Inflammatory macrophage treated with lipopolysaccharide for 1 hour (primary cell): ENCODE data around the gene ZMYM1.
A peak's percentile ranks its signal among the peaks of the same experiment; 100 is the strongest.
"Not testable (repeated sequence)": the region's sequence is repeated elsewhere in the genome, so short reads cannot be mapped to it uniquely, and the experiment has no call there.

Experiments
- DNase-seq, 2 donors: peaks; one replicate each; pipeline ENCODE4 v3.0.0-alpha.2; 2020 to 2022

The ZMYM1 gene

GRCh38 chr1:35079003-35079930 lies at the start of gene ZMYM1:
ZMYM1 (plus strand) TSS chr1:35079385; CDS start chr1:35093988, 14,603 bp downstream.
- DNase-seq = peak; percentile 84

DNA sequence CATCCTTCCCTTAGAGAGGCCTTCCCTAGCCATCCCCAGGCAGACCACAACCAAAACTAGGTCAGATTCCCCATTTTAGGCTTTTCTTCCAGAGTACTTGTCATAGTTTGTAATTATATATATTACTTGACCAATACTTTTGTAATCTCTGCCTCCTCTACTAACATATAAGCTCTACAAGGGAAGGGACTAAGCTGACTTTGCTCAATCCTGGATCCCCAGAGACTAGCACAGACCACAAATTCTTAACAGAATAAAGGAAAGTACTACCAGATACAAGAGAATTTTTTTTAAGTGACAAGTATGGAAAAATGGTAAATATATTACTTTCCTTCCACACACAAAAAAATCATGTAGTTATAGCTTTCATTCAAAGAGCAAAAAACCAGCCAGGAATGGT lies 49.4 kb upstream of the ZMYM1 start:
- no peak for DNase-seq

DNA sequence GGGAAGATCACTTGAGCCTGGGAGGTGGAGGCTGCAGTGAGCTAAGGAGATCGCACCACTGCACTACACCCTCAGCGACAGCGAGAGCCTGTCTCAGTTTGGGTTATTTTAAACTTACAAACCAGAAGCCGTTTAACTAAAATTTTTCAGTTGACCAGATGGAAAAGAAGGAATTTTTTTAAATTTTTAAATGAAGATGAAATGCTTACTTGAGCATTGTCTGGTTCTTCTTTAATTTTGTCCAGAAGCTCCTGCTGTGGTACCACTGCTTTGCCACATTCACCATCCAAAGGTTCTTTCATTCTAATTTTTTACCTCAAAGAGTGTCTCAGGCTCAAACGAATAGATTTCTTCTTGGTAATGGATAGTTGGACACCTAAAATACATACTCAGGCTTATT lies 48.8 kb upstream of the ZMYM1 start:
- no peak for DNase-seq

DNA sequence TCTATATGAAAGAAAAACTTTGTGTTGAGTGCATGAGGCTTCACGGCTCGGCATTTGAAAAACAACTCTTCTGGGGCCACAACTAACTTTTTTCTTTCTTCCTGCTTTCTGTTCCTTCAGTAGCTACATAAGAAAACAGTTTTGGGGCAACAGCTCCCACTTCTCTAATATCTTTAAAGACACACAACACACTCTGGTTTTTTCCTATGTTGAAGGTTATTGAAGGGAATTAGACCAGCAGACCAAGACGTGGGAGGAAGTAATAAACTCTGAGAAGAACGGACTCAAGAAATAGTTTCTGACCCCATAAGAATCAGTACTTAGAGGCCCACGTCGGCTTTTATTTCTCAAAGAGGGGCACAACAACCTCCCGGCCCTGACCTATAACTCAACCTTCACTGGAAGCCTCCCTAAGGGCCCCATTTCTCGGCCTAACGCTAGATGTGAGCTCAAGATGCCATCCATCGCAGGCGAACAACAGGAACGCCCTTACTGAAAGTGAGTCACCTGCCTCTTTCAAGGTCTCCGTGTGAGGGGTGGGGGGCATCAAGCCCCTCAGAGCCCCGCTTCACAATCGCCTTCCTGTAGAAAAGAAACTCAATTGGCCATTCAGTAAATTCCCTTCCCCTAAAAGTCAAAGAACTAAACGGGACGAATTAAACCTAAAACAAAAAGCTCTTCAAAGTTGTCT lies 48.3 kb upstream of the ZMYM1 start:
- DNase-seq = peak; percentile 55 to 59

DNA sequence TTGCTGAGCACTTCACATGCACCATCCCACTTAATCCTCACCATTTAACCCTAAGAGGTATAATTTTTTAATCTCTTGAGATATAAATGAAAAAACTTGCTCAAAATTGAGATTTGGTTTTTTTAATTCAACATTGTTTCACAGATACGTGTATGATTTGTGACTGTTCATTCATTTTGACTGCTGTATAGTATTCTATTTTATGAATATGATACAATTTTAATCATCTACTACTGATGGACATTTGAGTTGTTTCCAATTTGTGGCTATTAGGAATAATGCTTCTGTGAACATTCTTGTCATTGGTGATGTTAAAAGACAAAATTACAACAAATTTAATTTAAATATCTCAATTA lies 46.8 kb upstream of the ZMYM1 start:
- DNase-seq = no peak

GRCh38 chr1:35033346-35033745 lies 45.8 kb upstream of the ZMYM1 start:
- DNase-seq = no peak

DNA sequence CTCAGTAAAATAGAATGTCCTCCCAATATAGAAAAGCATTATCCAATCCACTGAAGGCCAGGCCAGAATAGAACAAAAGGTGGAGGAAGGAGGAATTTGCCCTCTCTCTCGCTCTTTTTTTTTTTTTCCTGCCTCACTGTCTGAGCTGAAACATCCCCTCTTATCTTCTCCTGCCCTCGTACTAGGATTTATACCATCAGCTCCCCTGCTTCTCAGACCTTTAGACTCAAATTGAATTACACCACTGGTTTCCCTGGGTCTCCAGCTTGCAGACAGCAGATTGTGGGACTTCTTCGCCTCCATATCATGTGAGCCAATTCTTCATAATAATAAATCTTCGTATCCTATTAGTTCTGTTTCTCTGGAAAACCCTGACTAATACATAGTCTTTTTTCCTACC lies 42.6 kb upstream of the ZMYM1 start:
- no peak for DNase-seq

GRCh38 chr1:35037206-35037605 lies 42.0 kb upstream of the ZMYM1 start:
- no peak for DNase-seq

DNA sequence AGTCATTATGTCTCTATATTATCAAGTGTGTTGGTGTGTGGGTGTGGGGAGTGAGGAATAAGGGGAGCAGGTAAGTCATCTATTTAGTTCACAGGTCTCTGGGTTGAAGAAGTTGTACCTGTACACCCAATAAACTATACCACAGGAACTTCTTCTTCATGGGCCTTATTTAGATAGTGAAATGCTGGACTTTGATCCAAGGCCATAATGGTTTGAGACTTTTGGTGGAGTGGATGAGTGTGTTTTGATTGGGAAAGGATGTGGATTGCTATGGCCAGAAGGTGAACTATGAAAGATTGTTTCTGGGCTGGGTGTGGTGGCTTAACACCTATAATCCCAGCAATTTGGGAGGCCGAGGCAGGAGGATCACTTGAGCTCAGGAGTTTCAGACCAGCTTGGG lies 40.5 kb upstream of the ZMYM1 start:
- DNase-seq = no peak

- no peak for DNase-seq
Measured at GRCh38 chr1:35043498-35043897, 35.7 kb upstream of the ZMYM1 start.

GRCh38 chr1:35044431-35044830 lies 34.8 kb upstream of the ZMYM1 start:
- no peak for DNase-seq

DNA sequence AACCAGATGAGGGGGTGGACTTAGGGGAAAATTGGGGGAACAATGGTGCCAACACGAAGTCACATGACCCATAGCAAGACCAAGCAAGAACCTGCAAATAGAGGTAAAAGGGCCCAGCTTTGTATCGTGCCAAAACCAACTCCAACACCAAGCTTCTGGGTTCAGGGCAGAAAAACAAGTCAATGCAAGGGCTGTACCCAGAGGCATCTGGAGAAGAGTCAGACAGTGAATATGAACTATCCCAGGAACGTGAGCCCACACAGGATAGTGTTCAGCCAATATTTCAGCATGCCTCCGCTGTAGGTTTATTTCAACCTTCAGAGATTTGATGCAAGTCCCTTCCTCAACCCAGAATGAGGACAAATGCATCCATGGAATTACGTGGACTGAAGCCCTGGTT lies 32.5 kb upstream of the ZMYM1 start:
- no peak for DNase-seq

DNA sequence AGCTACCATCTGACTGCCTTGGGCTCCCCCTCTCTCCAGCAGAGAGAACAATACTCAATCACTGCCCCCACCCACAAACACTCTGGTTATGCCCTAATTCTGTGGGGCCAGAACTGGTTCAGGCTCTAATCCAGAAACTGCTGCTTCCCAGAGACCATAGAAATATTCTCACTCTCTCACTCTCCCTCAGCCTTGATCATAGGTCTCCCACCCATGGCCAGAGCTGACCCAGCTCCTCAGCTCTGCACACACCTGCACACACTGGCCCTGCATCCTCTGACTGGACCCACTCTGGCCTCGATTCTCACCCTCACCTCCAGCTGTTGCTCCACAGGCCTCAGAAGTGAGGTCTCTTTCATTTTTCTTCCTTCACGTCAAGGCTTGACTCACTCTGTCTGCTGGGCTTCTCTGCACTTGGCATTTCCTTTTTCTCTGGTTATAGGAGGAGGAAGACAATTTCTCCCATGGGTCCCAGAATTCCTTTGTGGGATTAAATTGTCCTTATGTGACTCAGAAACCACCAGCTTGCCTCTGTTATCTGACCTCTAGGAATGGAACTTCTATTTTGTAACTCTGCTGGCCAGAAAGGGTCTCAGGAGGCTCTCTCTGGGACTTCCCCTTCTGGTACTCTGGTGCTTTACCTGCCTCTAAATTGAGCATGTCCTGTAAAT lies 31.9 kb upstream of the ZMYM1 start:
- no peak for DNase-seq

DNA sequence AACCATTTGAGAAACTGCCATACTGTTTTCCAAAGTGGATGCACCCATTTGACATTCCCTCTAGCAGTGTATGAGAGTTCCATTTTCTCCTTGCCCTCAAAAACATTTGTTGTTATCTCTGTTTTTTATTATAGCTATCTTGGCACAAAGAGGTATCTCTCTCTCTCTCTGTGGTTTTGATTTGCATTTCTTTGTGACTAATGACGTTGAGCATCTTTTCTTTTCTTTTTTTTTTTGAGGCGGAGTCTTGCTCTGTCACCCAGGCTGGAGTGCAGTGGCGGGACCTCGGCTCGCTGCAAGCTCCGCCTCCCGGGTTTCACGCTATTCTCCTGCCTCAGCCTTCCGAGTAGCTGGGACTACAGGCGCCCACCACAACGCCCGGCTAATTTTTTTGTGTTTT lies 30.1 kb upstream of the ZMYM1 start:
- no peak for DNase-seq

- DNase-seq = no peak
Measured at GRCh38 chr1:35053433-35053832, 25.8 kb upstream of the ZMYM1 start.

DNA sequence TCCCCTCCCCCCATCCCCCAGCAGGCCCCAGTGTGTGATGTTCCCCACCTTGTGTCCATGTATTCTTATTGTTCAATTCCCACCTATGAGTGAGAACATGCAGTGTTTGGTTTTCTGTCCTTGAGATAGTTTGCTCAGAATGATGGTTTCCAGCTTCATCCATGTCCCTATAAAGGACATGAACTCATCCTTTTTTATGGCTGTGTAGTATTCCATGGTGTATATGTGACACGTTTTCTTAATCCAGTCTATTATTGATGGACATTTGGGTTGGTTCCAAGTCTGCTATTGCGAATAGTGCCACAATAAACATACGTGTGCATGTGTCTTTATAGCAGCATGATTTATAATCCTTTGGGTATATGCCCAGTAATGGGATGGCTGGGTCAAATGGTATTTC lies 24.9 kb upstream of the ZMYM1 start:
- DNase-seq = not testable (repeated sequence)

DNA sequence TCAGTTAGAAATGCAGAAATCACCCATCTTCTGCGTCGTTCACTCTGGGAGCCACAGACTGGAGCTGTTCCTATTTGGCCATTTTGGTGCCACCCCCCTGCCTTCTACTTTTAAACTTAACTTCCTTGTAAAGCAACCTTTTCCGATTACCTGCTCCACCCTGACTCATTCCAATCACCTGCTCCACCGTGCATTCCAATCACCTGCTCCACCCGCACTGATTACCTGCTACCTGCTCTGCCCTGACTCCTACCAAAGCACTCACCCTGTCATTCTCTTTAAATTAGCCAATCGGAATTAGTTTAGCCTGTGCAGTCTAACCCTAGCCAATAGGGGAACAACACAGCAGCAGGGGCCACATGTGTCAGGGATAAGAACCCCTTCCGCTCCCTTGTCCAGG lies 20.9 kb upstream of the ZMYM1 start:
- not testable (repeated sequence) for DNase-seq

GRCh38 chr1:35058988-35059387 lies 20.2 kb upstream of the ZMYM1 start:
- peak; percentile 46 to 60 for DNase-seq

DNA sequence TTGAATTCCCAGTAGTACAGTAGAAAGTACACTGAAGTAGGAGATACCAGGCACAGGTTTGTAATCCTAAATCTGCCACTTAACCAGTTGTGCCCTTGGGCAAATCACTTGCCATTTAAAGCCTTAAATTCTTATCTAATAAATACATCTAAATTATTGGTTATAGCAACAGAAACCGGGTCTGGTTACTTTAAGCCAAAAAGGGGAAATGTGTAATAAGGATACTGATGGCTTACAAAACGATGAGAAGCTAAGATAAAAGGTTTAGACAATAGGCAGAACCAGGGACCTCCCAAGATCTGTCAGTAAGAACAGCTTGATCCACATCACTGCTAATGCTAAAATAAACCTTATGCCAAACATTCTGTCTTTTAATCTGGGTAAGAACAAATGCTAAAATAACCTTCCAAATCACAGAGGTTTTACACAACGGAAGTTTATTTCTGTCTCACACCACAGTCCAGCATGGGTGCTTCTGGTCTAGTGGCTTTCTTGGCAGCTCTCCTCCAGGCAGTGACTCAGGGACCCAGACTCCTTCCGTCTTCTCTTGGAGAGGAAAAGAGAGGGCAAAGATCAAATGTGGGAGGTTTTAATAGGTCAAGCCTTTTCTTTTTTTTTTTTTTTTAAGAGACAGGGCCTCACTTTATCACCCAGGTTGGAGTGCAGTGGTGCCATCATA lies 16.5 kb upstream of the ZMYM1 start:
- DNase-seq = peak; percentile 13 to 41

GRCh38 chr1:35064265-35064664 lies 14.9 kb upstream of the ZMYM1 start:
- no peak for DNase-seq

- no peak for DNase-seq
Measured at GRCh38 chr1:35069746-35070145, 9.4 kb upstream of the ZMYM1 start.

DNA sequence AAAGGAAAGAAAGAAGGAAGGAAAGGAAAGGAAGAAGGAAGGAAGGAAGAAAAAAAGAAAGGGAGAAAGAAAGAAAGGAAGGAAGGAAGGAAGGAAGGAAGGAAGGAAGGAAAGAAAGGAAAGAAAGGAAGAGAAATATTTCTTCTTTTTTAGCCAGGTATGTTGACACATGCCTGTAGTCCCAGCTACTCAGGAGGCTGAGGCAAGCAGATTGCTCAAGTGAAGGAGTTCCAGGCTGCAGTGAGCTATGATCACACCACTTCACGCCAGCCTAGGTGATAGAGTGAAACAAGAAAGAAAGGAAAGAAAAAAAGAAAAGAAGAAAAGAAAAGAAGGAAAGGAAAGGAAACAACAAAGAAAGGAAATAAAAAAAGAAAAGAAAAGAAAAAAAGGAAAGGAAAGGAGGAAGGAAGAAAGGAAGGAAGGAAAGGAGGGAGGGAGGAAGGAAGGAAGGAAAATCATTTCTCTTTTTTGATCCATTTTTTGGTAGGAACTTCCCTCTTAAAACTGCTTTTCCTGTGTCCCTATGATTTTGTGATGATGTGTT lies 5.8 kb upstream of the ZMYM1 start:
- no peak for DNase-seq

DNA sequence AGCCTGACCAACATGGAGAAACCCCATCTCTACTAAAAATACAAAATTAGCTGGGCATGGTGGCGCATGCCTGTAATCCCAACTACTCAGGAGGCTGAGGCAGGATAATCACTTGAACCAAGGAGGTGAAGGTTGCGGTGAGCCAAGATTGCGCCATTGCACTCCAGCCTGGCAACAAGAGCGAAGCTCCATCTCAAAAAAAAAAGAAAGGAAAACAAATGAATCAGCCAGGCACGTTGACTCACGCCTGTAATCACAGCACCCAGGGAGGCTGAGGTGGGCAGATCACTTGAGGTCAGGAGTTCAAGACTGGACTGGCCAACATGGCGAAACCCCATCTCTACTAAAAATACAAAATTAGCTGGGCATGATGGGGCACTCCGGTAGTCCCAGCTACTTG lies 2.8 kb upstream of the ZMYM1 start:
- peak in 1 of 2 donors; percentile 12 for DNase-seq
